ENCODE data around the gene PGK2.
"Not testable (repeated sequence)": the region's sequence is repeated elsewhere in the genome, so short reads cannot be mapped to it uniquely, and the experiment has no call there.

Gene PGK2

GRCh38 chr6:49787176-49787575, at the start of gene PGK2:
Gene PGK2, minus strand, starts transcription at chr6:49787285. Its CDS starts 98 bp downstream, at chr6:49787187.
- DNase-seq: no peak

GRCh38 chr6:49835140-49835539, 48.1 kb upstream of the PGK2 start:
- DNase-seq: no peak

GRCh38 chr6:49833386-49833785, 46.3 kb upstream of the PGK2 start:
- DNase-seq: no peak

- DNase-seq: no peak
Measured at GRCh38 chr6:49826743-49827406, 39.8 kb upstream of the PGK2 start.

GRCh38 chr6:49815166-49815565, 28.1 kb upstream of the PGK2 start:
- no peak for DNase-seq

- DNase-seq: no peak
Measured at GRCh38 chr6:49813248-49813647, 26.2 kb upstream of the PGK2 start.

GRCh38 chr6:49806145-49806544, 19.1 kb upstream of the PGK2 start:
- DNase-seq: no peak

GRCh38 chr6:49805246-49805645, 18.2 kb upstream of the PGK2 start:
- no peak for DNase-seq

- no peak for DNase-seq
Measured at GRCh38 chr6:49801525-49801924, 14.4 kb upstream of the PGK2 start.

- DNase-seq: no peak
Measured at GRCh38 chr6:49799090-49799489, 12.0 kb upstream of the PGK2 start.

GRCh38 chr6:49796842-49797455, 9.9 kb upstream of the PGK2 start:
- DNase-seq: not testable (repeated sequence)

GRCh38 chr6:49790341-49790740, 3.3 kb upstream of the PGK2 start:
- DNase-seq: no peak

- DNase-seq: no peak
Measured at GRCh38 chr6:49784272-49784671, 2.8 kb downstream of the PGK2 start.

- DNase-seq: no peak
Measured at GRCh38 chr6:49782725-49783124, 4.4 kb downstream of the PGK2 start.

GRCh38 chr6:49782293-49782692, 4.8 kb downstream of the PGK2 start:
- no peak for DNase-seq

GRCh38 chr6:49776444-49776843, 10.6 kb downstream of the PGK2 start:
- DNase-seq: no peak

GRCh38 chr6:49775043-49775442, 12.0 kb downstream of the PGK2 start:
- no peak for DNase-seq

- DNase-seq: no peak
Measured at GRCh38 chr6:49772285-49772684, 14.8 kb downstream of the PGK2 start.

GRCh38 chr6:49766762-49767161, 20.3 kb downstream of the PGK2 start:
- no peak for DNase-seq

GRCh38 chr6:49764571-49765236, 22.4 kb downstream of the PGK2 start:
- DNase-seq: no peak

- no peak for DNase-seq
Measured at GRCh38 chr6:49744259-49744658, 42.8 kb downstream of the PGK2 start, which contains the start of gene CRISP3. Gene CRISP3, minus strand, starts transcription at chr6:49744388. Its CDS starts 21 bp downstream, at chr6:49744367.

GRCh38 chr6:49743429-49743828, 43.7 kb downstream of the PGK2 start:
- no peak for DNase-seq

- no peak for DNase-seq
Measured at GRCh38 chr6:49739423-49739822, 47.7 kb downstream of the PGK2 start.

- no peak for DNase-seq
Measured at GRCh38 chr6:49736017-49736508, 51.0 kb downstream of the PGK2 start.
